CD4-positive, alpha-beta T cell (primary cell): Measurements from ENCODE around the gene ATP4B. TPM values are rescaled to one million over a fixed set of nuclear protein-coding genes. Genes with fewer than 3 reads are reported as not detected.
"Not testable (repeated sequence)": the region's sequence is repeated elsewhere in the genome, so short reads cannot be mapped to it uniquely, and the experiment has no call there.

Source experiments
- ATAC-seq: fragments of 200-7000 bp; cut with Tn5 transposase; one replicate; pipeline ENCODE4 v1.10.0; 2022; ENCODE audit warnings: mild to moderate bottlenecking; ENCODE audit not compliant: poor library complexity
- CTCF ChIA-PET: fragments of 350-600 bp; sonication (Branson Sonifier 250); formaldehyde crosslinking; loops from one replicate; lab custom pipeline; 2021; ENCODE audit warnings: antibody characterized with exemption, inconsistent platforms; lab: Charles Lee
- POLR2A ChIA-PET: fragments of 350-600 bp; sonication (Branson Sonifier 250); formaldehyde crosslinking; loops from one replicate; lab custom pipeline; 2021; ENCODE audit warnings: antibody characterized with exemption, inconsistent platforms; lab: Charles Lee
- DNase-seq, 14 experiments: peaks; one replicate each; pipeline ENCODE4 v3.0.0-alpha.2; 2013 to 2020; ENCODE audit warnings: mixed read lengths in 2 of 14
- H3K27ac ChIP-seq, 2 donors: one replicate each; pipeline versions ENCODE4 v1.5.1 to v1.7.0; 2013; ENCODE audit warnings: low read length in 2 of 2, low read depth in 1 of 2, mild to moderate bottlenecking in 1 of 2
- H3K27me3 ChIP-seq, 2 experiments: 1 replicate in 1 of 2; 2 replicates in 1 of 2; pipeline versions ENCODE4 v1.6.1 to v1.7.0; 2013; ENCODE audit warnings: low read length in 2 of 2, control low read depth in 1 of 2, mild to moderate bottlenecking in 1 of 2, moderate library complexity in 1 of 2; ENCODE audit not compliant: insufficient read depth in 2 of 2, control insufficient read depth in 1 of 2
- H3K36me3 ChIP-seq: one replicate; pipeline ENCODE4 v1.6.1; 2013; ENCODE audit warnings: low read length, control low read depth; ENCODE audit not compliant: insufficient read depth
- H3K4me1 ChIP-seq: one replicate; pipeline ENCODE4 v1.6.1; 2013; ENCODE audit warnings: low read length, control low read depth; ENCODE audit not compliant: insufficient read depth
- H3K4me3 ChIP-seq: one replicate; pipeline ENCODE4 v1.5.1; 2013; ENCODE audit warnings: mild to moderate bottlenecking, low read length, moderate library complexity
- H3K9me3 ChIP-seq, 2 experiments: 1 replicate in 1 of 2; 2 replicates in 1 of 2; pipeline versions ENCODE4 v1.6.1 to v1.7.0; 2013; ENCODE audit warnings: low read length in 2 of 2, mild to moderate bottlenecking in 2 of 2, control low read depth in 1 of 2, moderate library complexity in 1 of 2; ENCODE audit not compliant: control insufficient read depth in 1 of 2, insufficient read depth in 1 of 2
- H3K27ac Mint-ChIP-seq: one replicate; pipeline ENCODE4 v1.8.0; 2020; ENCODE audit warnings: mixed read lengths
- H3K27me3 Mint-ChIP-seq: one replicate; pipeline ENCODE4 v1.8.0; 2021; ENCODE audit warnings: mixed read lengths
- H3K36me3 Mint-ChIP-seq: one replicate; pipeline ENCODE4 v1.8.0; 2021; ENCODE audit warnings: low read depth, mixed read lengths
- H3K4me1 Mint-ChIP-seq: one replicate; pipeline ENCODE4 v1.8.0; 2021; ENCODE audit warnings: low read depth, mixed read lengths
- H3K4me3 Mint-ChIP-seq: one replicate; pipeline ENCODE4 v1.8.0; 2020; ENCODE audit warnings: mild to moderate bottlenecking, mixed read lengths
- H3K9me3 Mint-ChIP-seq: one replicate; pipeline ENCODE4 v1.8.0; 2020; ENCODE audit warnings: mixed read lengths
- intact Hi-C, 2 experiments: fragments of 100-400 bp; cut with DNase I in 1 of 2; cut with micrococcal nuclease in 1 of 2; formaldehyde crosslinking; loops; one replicate each; pipeline versions ENCODE4 v1.15.1 to v1.9.0; 2023 to 2025; cut with DNase I, micrococcal nuclease
- total RNA-seq, 174 experiments: library from RNA in 2 of 174; stranded (reverse) in 2 of 174; gene quantifications; one replicate each; pipeline ENCODE4 v1.2.3 and lab custom pipeline; 2021 to 2026
- TF ChIP-seq, protein P1 (sequence below): fragments of 200-600 bp; IDR thresholded peaks from one replicate; pipeline ENCODE4 v1.8.0; 2022; ENCODE audit warnings: antibody characterized with exemption, mild to moderate bottlenecking

ATP4B gene
- total RNA-seq, 2 experiments from 2014 or later: not detected

DNA sequence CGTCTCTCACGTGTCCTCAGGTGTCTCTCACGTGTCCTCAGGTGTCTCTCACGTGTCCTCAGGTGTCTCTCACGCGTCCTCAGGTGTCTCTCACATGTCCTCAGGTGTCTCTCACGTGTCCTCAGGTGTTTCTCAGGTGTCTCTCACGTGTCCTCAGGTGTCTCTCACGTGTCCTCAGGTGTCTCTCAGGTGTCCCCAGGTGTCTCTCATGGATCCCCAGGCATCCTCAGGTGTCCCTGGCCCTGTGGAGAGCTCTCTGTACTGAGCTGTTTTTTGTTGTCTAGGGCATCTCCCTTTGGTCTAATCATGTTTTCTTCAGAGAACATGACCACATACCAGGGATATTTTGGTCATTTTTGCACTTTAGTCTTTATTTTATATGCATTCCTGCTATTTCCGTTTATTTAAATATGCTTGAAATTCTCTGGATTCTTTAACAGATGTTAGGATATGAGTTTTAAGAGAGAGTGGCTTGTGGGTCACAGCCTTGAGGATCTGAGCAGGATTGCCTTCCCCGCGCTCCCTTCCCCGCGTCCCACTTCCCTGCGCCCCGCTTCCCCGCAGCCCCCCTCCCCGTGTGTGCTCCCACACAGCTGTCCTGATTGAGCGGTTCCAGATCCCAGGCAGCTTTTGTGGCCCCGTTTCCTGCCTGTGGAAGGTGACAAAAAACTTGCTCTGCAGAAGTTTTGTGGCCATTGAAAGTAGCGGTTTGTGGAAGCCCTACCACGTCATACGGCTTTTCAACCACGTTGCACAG is 31.9 kb downstream of the ATP4B start:
- Histone ChIP-seq H3K27me3 (no peaks in the 10 kb centered on the region), H3K4me3 (no peak overlapping the region), H3K4me1 (peaks cover 5% of the 10 kb centered on the region), H3K9me3 (peaks cover 0 to 5% of the 10 kb centered on the region in 2 experiments), H3K27ac (no peak overlapping the region), H3K36me3 (peaks cover 24% of the 10 kb centered on the region)
- Mint-ChIP-seq H3K9me3 (no peaks in the 10 kb centered on the region), H3K27me3 (no peaks in the 10 kb centered on the region), H3K27ac (no peak overlapping the region), H3K4me1 (peaks cover 6% of the 10 kb centered on the region), H3K36me3 (peaks cover 28% of the 10 kb centered on the region), H3K4me3 (no peak overlapping the region)
- ATAC-seq: no peak
- ChIA-PET POLR2A (no interaction called here), CTCF (no interaction called here)
- intact Hi-C loops: no loop called here
- DNase-seq: peak in 1 of 14 experiments; percentile 27
- TF ChIP-seq, protein P1, sequence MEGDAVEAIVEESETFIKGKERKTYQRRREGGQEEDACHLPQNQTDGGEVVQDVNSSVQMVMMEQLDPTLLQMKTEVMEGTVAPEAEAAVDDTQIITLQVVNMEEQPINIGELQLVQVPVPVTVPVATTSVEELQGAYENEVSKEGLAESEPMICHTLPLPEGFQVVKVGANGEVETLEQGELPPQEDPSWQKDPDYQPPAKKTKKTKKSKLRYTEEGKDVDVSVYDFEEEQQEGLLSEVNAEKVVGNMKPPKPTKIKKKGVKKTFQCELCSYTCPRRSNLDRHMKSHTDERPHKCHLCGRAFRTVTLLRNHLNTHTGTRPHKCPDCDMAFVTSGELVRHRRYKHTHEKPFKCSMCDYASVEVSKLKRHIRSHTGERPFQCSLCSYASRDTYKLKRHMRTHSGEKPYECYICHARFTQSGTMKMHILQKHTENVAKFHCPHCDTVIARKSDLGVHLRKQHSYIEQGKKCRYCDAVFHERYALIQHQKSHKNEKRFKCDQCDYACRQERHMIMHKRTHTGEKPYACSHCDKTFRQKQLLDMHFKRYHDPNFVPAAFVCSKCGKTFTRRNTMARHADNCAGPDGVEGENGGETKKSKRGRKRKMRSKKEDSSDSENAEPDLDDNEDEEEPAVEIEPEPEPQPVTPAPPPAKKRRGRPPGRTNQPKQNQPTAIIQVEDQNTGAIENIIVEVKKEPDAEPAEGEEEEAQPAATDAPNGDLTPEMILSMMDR: no peak

DNA sequence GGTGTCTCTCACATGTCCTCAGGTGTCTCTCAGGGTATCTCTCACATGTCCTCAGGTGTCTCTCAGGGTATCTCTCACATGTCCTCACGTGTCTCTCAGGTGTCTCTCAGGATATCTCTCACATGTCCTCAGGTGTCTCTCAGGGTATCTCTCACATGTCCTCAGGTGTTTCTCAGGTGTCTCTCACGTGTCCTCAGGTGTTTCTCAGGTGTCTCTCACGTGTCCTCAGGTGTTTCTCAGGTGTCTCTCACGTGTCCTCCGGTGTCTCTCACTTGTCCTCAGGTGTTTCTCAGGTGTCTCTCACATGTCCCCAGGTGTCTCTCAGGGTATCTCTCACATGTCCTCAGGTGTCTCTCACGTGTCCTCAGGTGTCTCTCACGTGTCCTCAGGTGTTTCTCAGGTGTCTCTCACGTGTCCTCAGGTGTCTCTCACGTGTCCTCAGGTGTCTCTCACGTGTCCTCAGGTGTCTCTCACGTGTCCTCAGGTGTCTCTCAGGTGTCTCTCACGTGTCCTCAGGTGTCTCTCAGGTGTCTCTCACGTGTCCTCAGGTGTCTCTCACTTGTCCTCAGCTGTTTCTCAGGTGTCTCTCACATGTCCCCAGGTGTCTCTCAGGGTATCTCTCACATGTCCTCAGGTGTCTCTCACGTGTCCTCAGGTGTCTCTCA is 33.2 kb downstream of the ATP4B start:
- H3K4me1 Mint-ChIP-seq, POLR2A ChIA-PET, intact Hi-C loops, CTCF ChIA-PET, H3K9me3 ChIP-seq, ATAC-seq, H3K4me3 ChIP-seq, H3K27ac Mint-ChIP-seq, H3K27me3 Mint-ChIP-seq, H3K4me1 ChIP-seq, DNase-seq, H3K4me3 Mint-ChIP-seq, H3K27me3 ChIP-seq, H3K27ac ChIP-seq, H3K9me3 Mint-ChIP-seq: not testable (repeated sequence)
- peaks cover 19% of the 10 kb centered on the region for H3K36me3 Mint-ChIP-seq
- H3K36me3 ChIP-seq: peaks cover 22% of the 10 kb centered on the region

DNA sequence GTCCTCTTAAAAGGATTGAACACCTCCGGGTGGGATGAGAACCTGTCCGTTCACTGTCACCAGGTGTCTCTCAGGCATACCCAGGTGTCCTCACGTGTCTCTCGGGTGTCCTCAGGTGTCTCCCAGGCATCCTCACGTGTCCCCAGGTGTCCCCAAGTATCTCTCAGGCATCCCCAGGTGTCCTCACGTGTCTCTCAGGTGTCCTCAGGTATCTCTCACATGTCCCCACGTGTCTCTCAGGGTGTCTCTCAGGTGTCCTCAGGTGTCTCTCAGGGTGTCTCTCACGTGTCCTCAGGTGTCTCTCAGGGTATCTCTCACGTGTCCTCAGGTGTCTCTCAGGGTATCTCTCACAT is 33.8 kb downstream of the ATP4B start:
- ATAC-seq (no peak), DNase-seq (peak in 1 of 14 experiments; percentile 29)
- Histone ChIP-seq H3K4me3 (no peak overlapping the region), H3K4me1 (peaks cover 5% of the 10 kb centered on the region), H3K9me3 (peaks cover 0 to 5% of the 10 kb centered on the region in 2 experiments), H3K27ac (no peak overlapping the region), H3K27me3 (no peaks in the 10 kb centered on the region), H3K36me3 (peaks cover 17% of the 10 kb centered on the region)
- peaks cover 6% of the 10 kb centered on the region for H3K4me1 Mint-ChIP-seq
- H3K4me3 Mint-ChIP-seq: no peak overlapping the region
- ChIA-PET POLR2A (no interaction called here), CTCF (no interaction called here)
- no peak overlapping the region for H3K27ac Mint-ChIP-seq
- H3K9me3 Mint-ChIP-seq: no peaks in the 10 kb centered on the region
- peaks cover 14% of the 10 kb centered on the region for H3K36me3 Mint-ChIP-seq
- H3K27me3 Mint-ChIP-seq: no peaks in the 10 kb centered on the region
- intact Hi-C loops: no loop called here
- TF ChIP-seq, protein P1: no peak
